GM12878 (cell line): Measurements from ENCODE around the gene SERPINB6. TPM values are rescaled to one million over a fixed set of nuclear protein-coding genes. Genes with fewer than 3 reads are reported as not detected.

Source experiments
- BACH1 ChIP-seq: fragments of 450-650 bp; IDR thresholded peaks from 2 replicates; pipeline ENCODE4 v1.6.1; 2017; ENCODE audit warnings: mild to moderate bottlenecking, borderline replicate concordance
- CBX3 ChIP-seq: fragments of 200-600 bp; sonication (generic); IDR thresholded peaks from 2 replicates; pipeline ENCODE4 v1.6.1; 2016; ENCODE audit warnings: low read depth, borderline replicate concordance
- CEBPB ChIP-seq, 2 experiments: fragments of 150-350 bp in 1 of 2; IDR thresholded peaks; 2 replicates each; pipeline ENCODE4 v1.6.1; 2012 to 2014; ENCODE audit warnings: low read depth in 2 of 2, low read length in 2 of 2, borderline replicate concordance in 1 of 2, inconsistent platforms in 1 of 2
- FOXK2 ChIP-seq: fragments of 450-650 bp; IDR thresholded peaks from 2 replicates; pipeline ENCODE4 v1.6.1; 2017; ENCODE audit warnings: mild to moderate bottlenecking, moderate library complexity
- FOXM1 ChIP-seq: IDR thresholded peaks from 2 replicates; pipeline ENCODE4 v1.6.1; 2012; ENCODE audit warnings: low read depth, mild to moderate bottlenecking, inconsistent platforms, low read length, moderate library complexity
- GABPA ChIP-seq: IDR thresholded peaks from 2 replicates; pipeline ENCODE4 v1.6.1; 2014; ENCODE audit warnings: antibody characterized with exemption, low read depth, mild to moderate bottlenecking, inconsistent platforms
- GATAD2B ChIP-seq: fragments of 450-650 bp; conservative IDR thresholded peaks from 2 replicates; pipeline ENCODE4 v1.6.1; 2017; ENCODE audit warnings: low read depth, mild to moderate bottlenecking, moderate library complexity
- HDGF ChIP-seq: fragments of 450-650 bp; IDR thresholded peaks from 2 replicates; pipeline ENCODE4 v1.6.1; 2016; ENCODE audit warnings: antibody characterized with exemption
- MEF2A ChIP-seq: IDR thresholded peaks from 2 replicates; pipeline ENCODE4 v1.6.1; 2011; ENCODE audit warnings: low read depth, mild to moderate bottlenecking, low read length, moderate library complexity; ENCODE audit not compliant: insufficient read depth
- MXI1 ChIP-seq: fragments of 150-350 bp; IDR thresholded peaks from 2 replicates; pipeline ENCODE4 v1.6.1; 2011; ENCODE audit warnings: low read depth, mild to moderate bottlenecking, inconsistent platforms, low read length, improper control_type of control experiment
- NKRF ChIP-seq: fragments of 450-650 bp; conservative IDR thresholded peaks from 2 replicates; pipeline ENCODE4 v1.6.1; 2017; ENCODE audit warnings: mild to moderate bottlenecking, moderate library complexity
- NR2C2 ChIP-seq: IDR thresholded peaks from 2 replicates; pipeline ENCODE4 v1.6.1; 2011; ENCODE audit warnings: borderline replicate concordance, low read depth; ENCODE audit not compliant: control insufficient read depth, insufficient read length
- PKNOX1 ChIP-seq: fragments of 450-650 bp; IDR thresholded peaks from 2 replicates; pipeline ENCODE4 v1.6.1; 2016; ENCODE audit warnings: mild to moderate bottlenecking
- RBBP5 ChIP-seq: fragments of 200-600 bp; sonication (generic); conservative IDR thresholded peaks from 2 replicates; pipeline ENCODE4 v1.6.1; 2016
- RELB ChIP-seq: fragments of 450-650 bp; IDR thresholded peaks from 2 replicates; pipeline ENCODE4 v1.6.1; 2017; ENCODE audit warnings: low read depth, mild to moderate bottlenecking, moderate library complexity
- SMARCA5 ChIP-seq: fragments of 450-650 bp; IDR thresholded peaks from 2 replicates; pipeline ENCODE4 v1.6.1; 2017; ENCODE audit warnings: mild to moderate bottlenecking
- SMC3 ChIP-seq: IDR thresholded peaks from 2 replicates; pipeline ENCODE4 v1.6.1; 2011; ENCODE audit warnings: low read length, improper control_type of control experiment, borderline replicate concordance
- STAT3 ChIP-seq: IDR thresholded peaks from 2 replicates; pipeline ENCODE4 v1.6.1; 2011; ENCODE audit warnings: low read depth, low read length, improper control_type of control experiment
- TAF1 ChIP-seq: IDR thresholded peaks from 2 replicates; pipeline ENCODE4 v1.6.1; 2011; ENCODE audit warnings: mild to moderate bottlenecking, low read depth, low read length, borderline replicate concordance
- YY1 ChIP-seq: IDR thresholded peaks from 2 replicates; pipeline ENCODE4 v1.6.1; 2011; ENCODE audit warnings: low read depth, mild to moderate bottlenecking, low read length
- ZNF217 ChIP-seq: fragments of 450-650 bp; IDR thresholded peaks from 2 replicates; pipeline ENCODE4 v1.6.1; 2017; ENCODE audit warnings: antibody characterized with exemption, mild to moderate bottlenecking
- ZNF24 ChIP-seq: fragments of 450-650 bp; IDR thresholded peaks from 2 replicates; pipeline ENCODE4 v1.6.1; 2017; ENCODE audit warnings: antibody characterized with exemption, mild to moderate bottlenecking
- ZNF687 ChIP-seq: fragments of 450-650 bp; IDR thresholded peaks from 2 replicates; pipeline ENCODE4 v1.6.1; 2017; ENCODE audit warnings: mild to moderate bottlenecking, moderate library complexity
- ZZZ3 ChIP-seq: IDR thresholded peaks from 2 replicates; pipeline ENCODE4 v1.6.1; 2011; ENCODE audit warnings: low read depth; ENCODE audit not compliant: control insufficient read depth, insufficient read length
- polyA plus RNA-seq, 11 experiments: library from polyadenylated mRNA; depleted of rRNA in 4 of 11; unstranded in 6 of 11; stranded (reverse) in 5 of 11; fragments of >200 nt; fragmentation: Nextera tagmentation in 4 of 11; fragmentation: Illumina TruSeq in 1 of 11; extraction: Ambion mirVana in 4 of 11; extraction: Trizol in 1 of 11; gene quantifications; 1 replicate in 1 of 11; 2 replicates in 10 of 11; pipeline versions ENCODE4 v1.2.1 to v1.2.3, GENCODE V29; 2011 to 2016; ENCODE audit warnings: inconsistent platforms in 2 of 11, missing spikeins in 2 of 11, low read depth in 1 of 11
- total RNA-seq, 4 experiments: library from RNA; depleted of rRNA in 3 of 4; stranded (reverse); fragments of >200 nt in 3 of 4; fragmentation: Illumina TruSeq in 1 of 4; extraction: Trizol in 1 of 4; gene quantifications; 2 replicates each; pipeline versions ENCODE4 v1.2.1 to v1.2.3, GENCODE V29; 2013 to 2021

The SERPINB6 gene
- total and polyA plus RNA-seq, 10 of the 15 experiments (the other 5 are each of a cell fraction or from before 2014, with no cell fraction given): 0.37 to 2.2 (median 0.68) TPM; not detected in 1

- TF ChIP-seq ZNF687: no peak
- TF ChIP-seq SMC3: peak; percentile 42; the same call in 1 of the 2 replicates
- no peak for TF ChIP-seq GATAD2B
- TF ChIP-seq ZNF217: no peak
- TF ChIP-seq PKNOX1: peak; percentile 61; the same call in 1 of the 2 replicates
- no peak for TF ChIP-seq MXI1
- no peak for TF ChIP-seq CEBPB (IDR thresholded peaks at IDR 0.05; ENCODE audit: borderline replicate concordance in 1 of 2, low read depth in 2 of 2, low read length in 2 of 2)
- no peak for TF ChIP-seq ZZZ3
- no peak for TF ChIP-seq ZNF24
- TF ChIP-seq HDGF: no peak
- TF ChIP-seq FOXM1: no peak
- no peak for TF ChIP-seq MEF2A
- TF ChIP-seq TAF1: no peak
- TF ChIP-seq NR2C2: no peak
- no peak for TF ChIP-seq STAT3
- TF ChIP-seq YY1: 0 out of 2 replicates have a peak, but pooled peaks have one; percentile 22
- no peak for TF ChIP-seq CBX3
- peak; percentile 100 for TF ChIP-seq BACH1
- no peak for TF ChIP-seq GABPA
- TF ChIP-seq SMARCA5: no peak
- no peak for TF ChIP-seq NKRF
- TF ChIP-seq FOXK2: 0 out of 2 replicates have a peak, but pooled peaks have one; percentile 24
- no peak for TF ChIP-seq RELB
- no peak for TF ChIP-seq RBBP5
Measured at GRCh38 chr6:3001773-3002293, 30.5 kb upstream of the SERPINB6 start (continued).
